GM19240 (cell line): Measurements from ENCODE around the gene HYI.
"Not testable (repeated sequence)": the region's sequence is repeated elsewhere in the genome, so short reads cannot be mapped to it uniquely, and the experiment has no call there.

Source experiments
- DNase-seq: peaks from one replicate; pipeline ENCODE4 v3.0.0; 2011; ENCODE audit warnings: low spot score; ENCODE audit not compliant: insufficient read length

HYI gene

DNA sequence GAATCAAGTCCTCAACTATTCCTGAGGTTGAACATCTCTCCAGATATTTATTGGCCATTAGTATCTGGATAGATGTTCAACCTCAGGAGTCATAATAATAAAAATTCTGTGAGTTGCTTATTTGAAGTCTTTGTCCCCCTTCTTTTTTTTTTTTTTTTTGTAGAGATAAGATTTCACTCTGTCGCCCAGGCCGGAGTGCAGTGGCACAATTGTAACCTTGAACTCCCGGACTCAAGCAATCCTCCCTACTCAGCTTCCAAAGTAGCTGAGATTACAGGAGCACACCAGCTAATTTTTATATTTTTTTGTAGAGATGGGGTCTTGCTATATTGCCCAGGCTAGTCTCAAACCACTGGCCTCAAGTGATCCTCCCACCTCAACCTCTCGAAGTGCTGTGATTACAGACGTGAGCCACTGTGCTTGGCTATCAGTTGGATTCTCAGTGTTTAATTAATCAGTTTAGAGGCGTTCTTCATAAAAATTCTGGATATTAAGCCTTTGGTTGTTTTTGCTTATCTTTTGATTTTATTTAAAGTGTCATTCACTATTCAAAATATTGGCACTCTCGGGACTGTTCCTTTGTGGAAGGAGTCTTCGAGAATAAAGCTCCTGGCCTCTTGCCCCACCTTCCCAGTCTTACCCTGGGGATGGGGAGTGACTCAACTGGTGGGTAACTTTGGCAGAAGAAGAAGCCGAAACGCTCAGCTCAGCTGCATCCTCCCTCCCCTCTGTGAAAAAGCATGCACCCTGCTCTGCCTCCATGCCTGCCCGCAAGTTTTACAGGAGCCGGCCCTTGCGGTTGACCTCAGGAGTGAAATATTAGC, 11.2 kb upstream of the HYI start:
- no peak for DNase-seq

DNA sequence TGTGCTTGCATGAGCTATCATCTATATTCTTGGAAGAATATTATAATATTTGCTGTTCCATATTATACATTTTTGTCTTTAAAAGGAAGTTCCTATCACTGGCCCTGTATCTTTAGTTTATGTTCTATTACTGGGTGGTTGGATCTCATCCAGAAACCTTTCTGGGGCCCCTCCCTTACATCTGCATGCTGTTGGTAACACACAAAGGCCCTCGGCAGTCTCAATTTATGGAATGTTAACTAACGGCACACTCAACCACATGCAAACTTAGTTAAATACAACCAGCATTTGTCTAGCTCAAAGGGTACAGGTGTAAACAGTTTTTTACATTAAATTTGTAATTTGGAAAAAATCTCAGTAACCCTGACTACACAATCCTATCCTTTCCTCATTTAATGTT, 9.7 kb upstream of the HYI start:
- DNase-seq = no peak

DNA sequence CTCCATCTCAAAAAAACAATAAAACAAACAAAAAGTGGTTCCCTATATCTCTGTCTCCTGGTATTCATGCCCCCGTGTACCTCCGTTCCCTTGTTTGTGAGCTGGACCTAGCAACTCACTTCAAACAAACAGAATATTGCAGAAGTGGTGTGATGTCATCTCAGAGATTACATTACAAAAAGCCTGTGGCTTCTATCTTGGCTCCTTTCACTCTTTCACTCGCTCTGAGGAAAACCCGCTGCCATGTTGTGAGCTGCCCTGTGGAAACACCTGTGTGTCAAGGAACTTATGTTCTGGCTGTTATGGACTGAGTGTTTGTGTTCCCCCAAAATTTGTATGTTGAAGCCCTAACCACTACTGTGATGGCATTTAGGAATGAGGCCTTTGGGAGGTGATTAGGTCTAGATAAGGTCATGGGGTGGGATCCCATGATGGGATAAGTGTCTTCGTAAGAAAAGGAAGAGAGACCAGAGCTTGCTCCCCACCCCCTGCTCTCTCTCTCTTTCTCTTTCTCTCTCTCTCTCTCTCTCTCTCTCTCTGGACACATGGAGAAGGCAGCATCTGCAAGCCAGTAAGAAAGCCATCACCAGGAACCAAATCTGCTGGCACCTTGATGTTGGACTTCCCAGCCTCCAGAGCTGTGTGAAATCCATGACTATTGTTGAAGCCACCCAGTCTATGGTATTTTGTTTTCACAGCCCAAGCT, 7.4 kb upstream of the HYI start:
- no peak for DNase-seq

DNA sequence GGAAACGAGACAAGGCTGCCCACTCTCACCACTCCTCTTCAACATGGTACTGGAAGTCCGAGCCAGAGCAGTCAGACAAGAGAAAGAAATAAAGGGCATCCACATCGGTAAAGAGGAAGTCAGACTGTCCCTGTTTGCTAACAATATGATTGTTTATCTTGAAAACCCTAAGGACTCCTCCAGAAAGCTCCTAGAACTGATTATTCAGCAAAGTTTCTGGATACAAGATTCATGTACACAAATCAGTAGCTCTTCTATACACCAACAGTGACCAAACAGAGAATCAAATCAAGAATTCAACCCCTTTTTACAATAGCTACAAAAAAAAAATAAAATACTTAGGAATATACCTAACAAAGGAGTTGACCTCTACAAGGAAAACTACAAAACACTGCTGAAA, 4.6 kb upstream of the HYI start:
- not testable (repeated sequence) for DNase-seq

DNA sequence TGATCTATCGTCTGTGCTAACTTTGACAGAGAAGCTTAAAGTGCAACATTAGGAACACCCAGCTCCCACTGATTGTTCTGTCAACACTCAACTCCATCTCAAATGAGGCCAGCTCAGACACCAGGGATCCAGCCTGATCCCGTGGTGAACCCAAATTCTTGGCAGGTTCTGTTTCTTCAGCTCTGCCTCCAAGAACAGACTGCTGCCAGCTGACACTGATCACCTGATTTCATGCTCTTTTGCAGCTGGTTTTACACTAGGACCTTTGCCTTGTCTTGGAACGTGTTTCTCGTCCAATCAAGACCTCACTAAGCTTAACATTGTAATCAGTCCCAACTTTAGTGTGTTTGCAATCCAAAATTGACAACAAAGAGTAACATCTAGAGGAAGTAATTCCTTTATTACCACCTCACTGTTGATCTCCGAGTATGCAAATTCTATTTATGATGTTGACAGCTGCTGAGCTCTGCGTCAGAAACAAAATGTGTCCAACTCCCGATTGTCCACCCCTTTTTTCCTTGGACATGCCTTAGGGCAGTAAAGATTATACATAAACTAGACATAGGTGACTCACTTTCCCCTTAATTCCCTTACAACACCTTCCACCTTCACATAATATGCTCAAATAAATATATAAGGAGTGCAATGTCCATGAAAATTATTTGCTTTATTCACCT, 1.6 kb upstream of the HYI start:
- no peak for DNase-seq

DNA sequence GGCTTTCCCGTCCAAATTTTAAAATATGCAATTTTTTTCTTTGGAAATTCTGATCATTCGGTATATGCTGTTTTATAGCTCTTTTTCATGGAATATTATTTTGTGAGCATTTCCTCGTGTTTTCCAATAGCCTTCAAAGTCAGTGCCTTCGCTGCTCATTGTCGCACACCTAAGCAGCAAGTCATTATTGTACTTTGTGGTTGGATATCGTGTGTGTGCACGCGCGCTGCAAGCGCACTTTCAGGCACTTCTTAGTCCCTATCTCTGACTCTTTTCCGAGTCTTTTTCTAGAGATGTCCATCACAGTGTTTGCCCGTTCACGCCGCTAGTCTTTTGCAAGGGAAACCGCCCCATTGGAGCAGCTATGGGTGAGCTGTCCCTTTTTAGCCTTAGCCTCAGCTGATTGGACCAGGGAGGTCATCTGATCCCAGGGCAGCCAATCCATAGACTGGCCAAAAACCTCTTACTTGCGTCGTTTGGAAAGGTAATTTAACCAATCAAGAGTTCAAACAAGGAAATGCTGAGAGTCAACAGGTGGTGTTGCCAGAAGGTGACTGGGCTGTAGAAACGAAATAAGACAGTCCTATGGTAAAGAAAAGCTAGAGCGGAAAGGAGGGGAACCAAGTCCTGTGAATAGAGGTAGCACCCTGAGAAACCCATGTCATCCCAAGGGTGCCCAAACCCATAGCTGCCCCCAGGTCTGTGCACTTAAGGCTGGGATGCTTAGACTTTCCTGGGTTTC, 710 bp upstream of the HYI start:
- peak; percentile 93 for DNase-seq

DNA sequence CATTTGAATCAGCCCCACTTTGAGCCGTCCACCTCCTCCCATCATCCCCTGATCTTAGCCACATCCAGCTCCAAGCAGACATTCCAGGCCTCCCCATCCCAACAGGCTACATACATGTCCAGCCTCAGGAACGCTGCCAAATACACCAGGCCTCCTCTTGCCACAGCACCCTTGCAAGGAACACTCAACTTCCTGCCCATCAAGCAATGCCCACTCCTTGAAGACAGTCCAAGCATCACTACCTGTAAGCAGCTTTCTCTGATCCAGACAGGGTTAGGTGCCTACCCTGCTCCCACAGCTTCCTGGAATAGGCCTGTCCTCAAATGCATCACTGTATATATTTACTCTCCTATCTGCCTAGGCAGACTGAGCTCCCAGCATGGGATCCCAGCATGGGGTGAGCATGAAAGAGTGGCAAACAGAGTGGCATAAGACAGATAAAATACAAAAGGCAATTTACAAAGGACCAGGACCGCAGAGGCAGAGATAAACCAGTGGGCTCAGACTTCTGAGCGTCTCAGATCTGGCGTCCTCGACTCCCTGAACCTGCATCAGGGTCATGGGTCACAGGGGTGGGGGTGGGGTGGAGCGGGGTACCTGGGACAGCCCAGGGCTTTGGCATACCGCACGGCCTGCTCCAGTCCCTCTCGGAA, 816 bp downstream of the HYI start:
- DNase-seq = no peak

DNA sequence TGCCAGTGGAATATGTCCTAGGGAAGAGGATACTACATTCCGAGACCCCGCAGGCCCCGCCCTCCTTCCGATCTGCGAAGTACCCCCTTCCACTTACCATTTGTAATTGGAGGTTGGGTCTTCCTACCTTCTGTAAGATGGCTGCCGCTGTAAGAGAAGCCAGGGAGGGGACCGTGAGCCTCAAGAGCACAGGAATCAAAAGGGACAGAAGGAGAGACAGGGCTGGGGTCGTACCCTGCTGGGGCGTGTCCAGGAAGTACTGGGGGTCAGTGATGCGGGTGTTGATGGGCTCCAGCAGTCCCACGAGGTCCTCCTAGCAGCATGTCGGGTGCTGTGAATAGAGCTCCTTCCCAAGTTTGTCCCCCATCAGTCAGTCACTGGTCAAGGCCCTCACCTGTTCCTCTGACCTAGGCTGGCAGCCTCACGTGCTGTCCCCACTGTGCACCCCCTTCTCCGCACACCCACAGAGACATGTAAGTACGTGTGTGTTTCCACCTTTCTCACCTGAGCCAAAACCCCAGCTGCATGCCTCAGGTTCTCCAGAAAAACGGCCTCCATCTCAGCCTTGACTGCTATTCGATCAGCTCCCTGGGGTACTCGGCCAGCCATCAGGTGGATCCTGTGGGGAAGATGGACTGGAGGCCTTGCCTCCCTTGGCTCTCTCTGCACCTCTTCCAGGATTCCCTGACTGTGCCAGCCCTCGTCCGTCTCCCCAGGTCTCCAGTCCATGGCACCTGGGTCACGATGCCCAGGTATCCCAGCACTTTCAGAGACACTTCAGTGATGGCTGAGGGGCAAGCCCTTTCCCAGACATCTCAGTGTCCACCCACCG, 1.8 kb downstream of the HYI start:
- DNase-seq = no peak

DNA sequence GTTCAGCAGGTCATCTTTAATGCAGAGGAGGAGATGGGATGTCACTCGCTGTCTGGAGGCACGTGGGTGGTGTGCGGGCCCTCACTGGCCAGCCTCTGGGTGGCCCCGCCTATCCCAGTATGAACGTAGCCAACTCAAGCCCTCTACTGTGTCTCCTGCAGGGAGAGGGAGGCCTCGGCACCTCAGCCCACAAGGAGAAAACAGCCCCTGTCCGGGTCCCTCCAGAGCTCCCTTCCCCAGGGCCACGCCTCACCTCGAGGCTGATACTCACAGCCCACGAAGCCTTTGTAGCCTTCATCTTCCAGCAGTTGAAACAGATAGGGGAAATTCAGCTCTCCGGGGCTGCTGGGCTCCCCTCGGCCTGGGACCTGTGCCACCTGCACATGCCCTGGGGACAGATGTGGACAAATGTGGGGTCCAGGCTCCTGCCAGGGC, 2.6 kb downstream of the HYI start:
- no peak for DNase-seq

DNA sequence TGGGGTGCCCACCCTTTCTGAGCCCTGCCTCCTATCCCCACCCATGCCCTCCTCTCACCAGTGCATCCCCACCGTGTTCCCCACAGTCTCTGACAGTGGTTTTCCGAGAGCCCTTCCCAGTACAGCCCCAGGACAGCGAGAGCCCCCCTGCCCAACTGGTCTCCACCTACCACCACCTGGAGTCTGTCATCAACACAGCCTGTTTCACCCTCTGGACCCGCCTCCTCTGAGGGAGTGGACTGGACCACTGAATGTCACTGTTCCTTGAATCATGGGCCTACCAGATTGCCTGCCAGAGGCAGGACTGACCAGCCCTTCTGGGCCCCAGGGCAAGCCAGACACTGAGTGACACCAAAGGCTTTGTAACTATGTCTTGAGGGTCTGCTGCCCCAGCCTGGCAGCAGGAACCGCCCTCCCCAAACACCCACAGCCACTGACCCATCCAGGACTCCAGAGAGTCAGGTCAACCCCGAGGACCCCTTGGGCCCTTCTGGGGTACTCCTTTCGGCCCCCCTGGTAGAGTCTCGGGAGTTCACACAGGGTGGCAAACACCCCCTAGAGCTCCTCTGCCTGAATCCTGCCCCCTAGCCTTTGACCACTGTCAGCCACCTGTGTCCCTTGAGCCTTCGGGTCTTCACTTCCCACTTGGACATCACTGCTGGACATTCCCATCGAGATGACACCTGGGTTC, 3.3 kb downstream of the HYI start:
- no peak for DNase-seq

DNA sequence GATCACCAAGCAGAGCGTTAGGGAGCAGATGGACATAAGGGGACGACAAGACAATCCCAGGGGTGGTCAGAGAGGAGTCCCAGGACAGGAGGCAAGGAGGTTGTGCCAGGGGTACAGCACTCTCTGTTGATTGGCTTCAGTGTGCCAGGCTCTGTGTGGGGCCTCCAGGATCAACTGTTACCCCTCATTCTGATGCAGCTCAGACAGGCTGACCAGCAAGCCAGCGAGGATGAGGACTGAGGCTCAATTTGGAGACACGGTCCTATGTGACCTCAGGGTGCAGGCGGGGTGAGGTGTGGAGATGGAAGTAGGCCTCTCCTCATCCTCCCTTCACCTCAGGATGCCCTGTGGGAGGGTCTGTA, 4.0 kb downstream of the HYI start:
- DNase-seq = no peak

DNA sequence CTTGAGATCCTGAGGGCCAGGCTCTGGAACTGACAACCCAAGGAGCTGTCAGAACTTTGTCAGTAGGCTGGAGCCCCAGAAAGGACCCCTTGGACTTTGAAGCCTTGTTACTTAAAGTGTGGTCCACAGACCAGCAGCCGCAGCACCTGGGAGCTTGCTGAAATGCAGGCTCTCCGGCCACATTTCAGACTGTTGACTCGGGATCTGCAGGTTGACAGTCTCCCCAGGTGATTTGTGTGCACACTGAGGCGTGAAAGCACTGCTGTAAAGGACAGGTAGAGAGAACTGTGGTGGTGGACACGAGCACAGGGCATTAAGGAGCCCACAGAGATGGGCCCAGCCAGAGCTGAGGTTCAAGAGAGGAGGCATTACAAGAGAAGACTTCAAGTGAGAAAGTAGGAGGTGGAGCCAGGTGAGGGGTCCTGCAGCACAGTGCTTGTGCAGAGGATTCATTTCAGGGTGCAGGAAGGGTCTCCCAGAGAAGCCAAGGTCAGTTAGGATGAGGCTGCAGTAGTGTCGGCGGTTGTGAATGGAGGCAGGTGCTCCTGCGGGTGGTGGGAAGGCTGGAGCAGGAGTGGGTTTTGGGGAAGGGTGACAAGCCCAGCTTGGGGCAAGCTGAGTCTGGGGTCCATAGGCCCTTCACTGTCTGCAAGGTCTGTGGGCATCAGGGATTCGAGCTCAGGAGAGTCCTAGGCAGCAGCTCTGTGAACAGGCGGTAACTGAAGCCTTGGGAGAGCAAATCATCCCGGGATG, 4.6 kb downstream of the HYI start:
- DNase-seq = no peak

DNA sequence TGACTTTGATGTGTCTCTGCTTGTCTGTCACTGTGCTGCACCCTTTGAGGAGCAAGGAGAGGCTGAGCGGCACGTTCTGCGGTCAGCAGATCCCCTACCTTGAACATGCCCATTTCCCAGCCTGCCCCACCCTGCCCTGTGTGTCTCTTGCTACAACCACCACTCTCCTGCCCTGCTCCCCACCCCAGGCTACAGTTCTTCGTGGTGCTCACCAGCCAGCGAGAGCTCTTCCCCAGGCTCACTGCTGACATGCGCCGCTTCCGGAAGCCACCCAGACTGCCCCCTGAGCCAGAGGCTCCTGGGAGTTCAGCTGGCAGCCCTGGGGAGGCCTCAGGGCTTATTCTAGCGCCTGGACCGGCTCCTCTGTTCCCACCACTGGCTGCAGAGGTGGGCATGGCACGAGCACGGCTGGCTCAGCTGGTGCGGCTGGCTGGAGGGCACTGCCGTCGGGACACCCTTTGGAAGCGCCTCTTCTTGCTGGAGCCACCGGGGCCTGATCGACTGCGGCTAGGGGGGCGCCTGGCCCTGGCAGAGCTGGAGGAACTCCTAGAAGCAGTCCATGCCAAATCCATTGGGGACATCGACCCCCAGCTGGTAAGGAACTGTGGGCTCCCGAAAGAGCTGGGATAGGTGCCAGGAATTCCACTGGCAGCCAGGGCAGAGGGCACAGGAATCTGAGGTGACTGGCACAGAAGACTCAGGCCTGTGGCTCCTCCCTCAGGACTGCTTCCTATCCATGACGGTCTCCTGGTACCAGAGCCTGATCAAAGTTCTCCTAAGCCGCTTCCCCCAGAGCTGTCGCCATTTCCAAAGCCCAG, 5.6 kb downstream of the HYI start:
- DNase-seq = no peak

DNA sequence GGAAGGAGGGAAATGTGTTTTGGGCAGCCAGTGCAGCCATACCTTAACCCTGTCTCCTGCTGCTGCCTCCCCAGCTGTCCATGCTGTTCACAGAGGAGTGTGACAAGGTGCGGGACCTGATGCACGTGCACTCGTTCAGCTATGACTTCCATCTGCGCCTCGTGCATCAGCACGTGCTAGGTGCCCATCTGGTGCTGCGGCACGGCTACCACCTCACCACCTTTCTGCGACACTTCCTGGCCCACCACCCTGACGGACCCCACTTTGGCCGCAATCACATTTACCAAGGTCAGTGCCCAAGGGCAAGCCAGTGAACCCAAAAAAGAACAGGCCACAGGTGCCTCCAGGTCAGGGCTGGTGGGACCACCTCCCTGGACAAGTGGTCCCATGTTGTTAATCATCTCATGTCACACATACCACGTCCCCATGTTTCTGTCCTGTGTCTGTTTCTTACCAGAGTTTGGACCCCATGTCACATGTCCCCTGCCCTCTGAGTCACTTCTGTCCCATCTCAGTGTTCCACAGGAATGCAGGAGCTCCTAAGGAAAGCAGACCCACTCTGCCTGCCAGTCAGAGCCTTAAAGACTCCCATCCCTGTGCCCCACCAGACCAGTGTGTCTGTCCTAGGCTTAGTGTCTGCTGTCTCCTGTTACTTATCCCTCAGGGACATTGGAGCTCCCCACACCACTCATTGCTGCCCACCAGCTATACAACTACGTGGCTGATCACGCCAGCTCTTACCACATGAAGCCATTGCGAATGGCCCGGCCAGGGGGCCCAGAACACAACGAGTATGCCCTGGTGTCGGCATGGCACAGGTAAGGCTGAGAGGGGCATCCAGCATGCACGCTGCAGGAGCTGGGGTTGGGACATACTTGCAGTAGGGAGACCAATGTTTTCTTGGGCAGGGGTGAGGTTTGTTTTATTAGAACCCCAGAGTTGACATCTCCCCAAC, 6.6 kb downstream of the HYI start:
- DNase-seq = no peak

DNA sequence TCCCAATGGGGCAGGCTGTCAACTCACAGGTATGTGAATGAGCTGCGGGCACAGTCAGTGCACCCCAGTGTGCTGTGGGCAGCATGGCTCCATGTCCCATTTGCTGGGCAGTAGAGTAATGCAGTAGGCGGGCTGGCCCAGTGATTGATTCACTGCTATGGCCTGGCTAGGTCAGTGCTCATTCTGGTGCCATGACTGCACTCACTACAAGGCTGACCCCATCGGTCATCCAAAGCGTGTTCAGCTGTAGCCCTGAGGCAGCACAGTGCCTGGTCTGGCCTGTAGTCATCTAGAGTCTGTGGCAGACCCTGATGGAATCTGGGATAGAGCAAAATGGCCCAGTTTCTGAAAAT, 7.4 kb downstream of the HYI start:
- no peak for DNase-seq

DNA sequence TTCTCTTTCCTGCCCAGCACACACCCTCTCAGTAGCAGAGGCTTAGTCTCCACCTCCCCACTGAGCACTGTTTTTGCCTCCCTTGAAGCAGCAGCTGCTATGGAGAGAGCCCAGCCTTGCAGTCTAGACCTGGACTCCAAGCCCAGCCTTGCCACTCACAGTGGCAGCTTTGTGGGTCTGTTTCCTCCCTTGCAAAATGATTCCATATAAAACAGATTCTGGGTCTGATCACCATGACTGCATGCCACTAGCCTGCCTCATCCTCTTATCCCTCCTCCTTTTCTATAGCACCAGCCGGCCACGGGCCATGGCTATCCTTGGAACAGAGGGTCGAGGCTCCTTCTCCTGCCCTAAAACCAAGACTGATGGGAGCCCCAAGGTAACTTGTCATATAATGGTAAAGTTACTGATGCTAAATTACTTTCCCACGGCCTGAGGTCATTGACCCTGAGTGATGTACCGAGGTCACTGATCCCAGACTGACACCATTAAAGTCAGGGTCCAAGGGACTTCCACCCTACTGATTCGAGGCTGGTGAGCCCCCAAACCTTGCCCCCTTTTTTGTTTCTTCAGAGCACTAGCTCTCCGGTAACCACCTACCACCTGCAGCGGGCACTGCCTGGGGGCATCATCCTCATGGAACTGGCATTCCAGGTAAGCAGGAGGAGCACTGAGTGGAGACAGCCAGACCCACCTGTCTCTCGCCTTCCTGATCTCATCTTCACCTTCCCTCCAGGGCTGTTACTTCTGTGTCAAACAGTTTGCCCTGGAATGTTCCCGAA, 7.9 kb downstream of the HYI start:
- DNase-seq = no peak
